ENCODE data around the gene MTHFD1L. TPM values are rescaled to one million over a fixed set of nuclear protein-coding genes. Genes with fewer than 3 reads are reported as not detected.

Gene MTHFD1L
- total RNA-seq, 1 donor from 2014 or later: 59.1 TPM

GRCh38 chr6:151128763-151129370 lies 263.4 kb downstream of the MTHFD1L start:
- H3K9me3 Mint-ChIP-seq: peaks cover 11% of the 10 kb centered on the region
- no peak overlapping the region for H3K27ac Mint-ChIP-seq
- DNase-seq (ENCODE audit: low spot score in 2 of 2, unreplicated experiment in 2 of 2): no peak
- peaks cover 18% of the 10 kb centered on the region for H3K4me1 Mint-ChIP-seq
- H3K36me3 Mint-ChIP-seq: peaks cover 2% of the 10 kb centered on the region
- TF ChIP-seq, protein P1, sequence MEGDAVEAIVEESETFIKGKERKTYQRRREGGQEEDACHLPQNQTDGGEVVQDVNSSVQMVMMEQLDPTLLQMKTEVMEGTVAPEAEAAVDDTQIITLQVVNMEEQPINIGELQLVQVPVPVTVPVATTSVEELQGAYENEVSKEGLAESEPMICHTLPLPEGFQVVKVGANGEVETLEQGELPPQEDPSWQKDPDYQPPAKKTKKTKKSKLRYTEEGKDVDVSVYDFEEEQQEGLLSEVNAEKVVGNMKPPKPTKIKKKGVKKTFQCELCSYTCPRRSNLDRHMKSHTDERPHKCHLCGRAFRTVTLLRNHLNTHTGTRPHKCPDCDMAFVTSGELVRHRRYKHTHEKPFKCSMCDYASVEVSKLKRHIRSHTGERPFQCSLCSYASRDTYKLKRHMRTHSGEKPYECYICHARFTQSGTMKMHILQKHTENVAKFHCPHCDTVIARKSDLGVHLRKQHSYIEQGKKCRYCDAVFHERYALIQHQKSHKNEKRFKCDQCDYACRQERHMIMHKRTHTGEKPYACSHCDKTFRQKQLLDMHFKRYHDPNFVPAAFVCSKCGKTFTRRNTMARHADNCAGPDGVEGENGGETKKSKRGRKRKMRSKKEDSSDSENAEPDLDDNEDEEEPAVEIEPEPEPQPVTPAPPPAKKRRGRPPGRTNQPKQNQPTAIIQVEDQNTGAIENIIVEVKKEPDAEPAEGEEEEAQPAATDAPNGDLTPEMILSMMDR (IDR thresholded peaks at IDR 0.05; ENCODE audit: unreplicated experiment): no peak
- H3K4me3 Mint-ChIP-seq: no peak overlapping the region
- H3K27me3 Mint-ChIP-seq (ENCODE audit: low read depth): no peaks in the 10 kb centered on the region

DNA sequence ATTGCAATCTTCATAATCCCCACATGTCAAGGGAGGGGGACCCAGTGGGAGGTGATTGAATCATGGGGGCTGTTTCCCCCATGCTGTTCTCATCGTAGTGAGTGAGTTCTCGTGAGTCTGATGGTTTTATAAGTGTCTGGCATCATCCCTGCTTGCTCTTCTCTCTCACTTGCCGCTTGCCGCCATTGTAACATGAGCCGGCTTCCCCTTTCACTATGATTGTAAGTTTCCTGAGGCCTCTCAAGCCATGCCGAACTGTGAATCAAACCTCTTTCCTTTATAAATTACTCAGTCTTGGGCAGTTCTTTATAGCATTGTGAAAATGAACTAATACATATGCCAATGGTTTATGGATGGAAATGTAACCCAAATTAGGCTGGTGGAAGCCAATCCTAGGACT lies 264.8 kb downstream of the MTHFD1L start:
- peaks cover 15% of the 10 kb centered on the region for H3K9me3 Mint-ChIP-seq
- H3K27ac Mint-ChIP-seq: no peak overlapping the region
- H3K27me3 Mint-ChIP-seq (ENCODE audit: low read depth): no peaks in the 10 kb centered on the region
- H3K4me3 Mint-ChIP-seq: no peak overlapping the region
- H3K4me1 Mint-ChIP-seq: peaks cover 12% of the 10 kb centered on the region
- DNase-seq (ENCODE audit: low spot score in 2 of 2, unreplicated experiment in 2 of 2): no peak
- TF ChIP-seq, protein P1 (IDR thresholded peaks at IDR 0.05; ENCODE audit: unreplicated experiment): no peak
- H3K36me3 Mint-ChIP-seq: peaks cover 6% of the 10 kb centered on the region

DNA sequence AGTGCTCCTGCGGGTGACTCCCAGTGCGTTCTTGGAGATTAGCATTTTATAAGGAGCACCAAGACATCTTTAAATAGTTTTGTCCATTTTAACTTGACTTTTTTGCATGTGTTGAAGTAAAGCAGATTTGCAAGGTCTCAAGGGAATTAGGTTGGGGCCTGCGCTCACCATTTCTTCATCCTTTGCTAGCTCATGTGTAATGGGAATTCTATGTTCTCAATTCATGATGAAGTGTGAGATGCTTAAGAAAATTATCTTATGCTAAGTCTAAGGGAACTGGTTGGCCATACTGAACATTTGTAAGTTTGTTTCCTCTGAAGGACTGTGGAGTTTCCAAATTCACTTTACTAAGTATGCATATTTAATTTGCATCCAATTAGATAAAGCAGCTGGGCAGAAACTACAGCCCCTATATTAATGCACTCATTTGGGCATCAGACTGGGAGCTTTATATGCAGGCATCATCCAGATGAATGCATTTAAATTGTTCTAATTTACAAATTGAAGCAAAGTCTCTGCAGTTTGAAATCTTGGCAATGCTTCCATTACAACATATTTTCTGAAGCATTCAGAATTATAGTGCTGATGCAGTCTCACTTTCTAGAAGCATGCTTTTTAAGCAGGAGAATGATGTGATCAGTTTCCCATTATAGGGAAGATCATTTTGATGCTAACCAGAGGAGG lies 266.0 kb downstream of the MTHFD1L start:
- Mint-ChIP-seq H3K27ac (no peak overlapping the region), H3K36me3 (peaks cover 6% of the 10 kb centered on the region), H3K27me3 (ENCODE audit: low read depth) (no peaks in the 10 kb centered on the region), H3K4me3 (no peak overlapping the region), H3K9me3 (peaks cover 15% of the 10 kb centered on the region), H3K4me1 (peaks cover 6% of the 10 kb centered on the region)
- TF ChIP-seq, protein P1 (IDR thresholded peaks at IDR 0.05; ENCODE audit: unreplicated experiment): no peak
- DNase-seq (ENCODE audit: low spot score in 2 of 2, unreplicated experiment in 2 of 2): no peak

GRCh38 chr6:151136141-151136755 lies 270.7 kb downstream of the MTHFD1L start:
- Mint-ChIP-seq H3K27ac (peak overlapping the region; percentile 85), H3K36me3 (peaks cover 4% of the 10 kb centered on the region), H3K27me3 (ENCODE audit: low read depth) (no peaks in the 10 kb centered on the region), H3K9me3 (peaks cover 8% of the 10 kb centered on the region), H3K4me3 (peak overlapping the region; percentile 25), H3K4me1 (peaks cover 25% of the 10 kb centered on the region)
- DNase-seq (ENCODE audit: low spot score in 2 of 2, unreplicated experiment in 2 of 2): no peak
- TF ChIP-seq, protein P1 (IDR thresholded peaks at IDR 0.05; ENCODE audit: unreplicated experiment): no peak

DNA sequence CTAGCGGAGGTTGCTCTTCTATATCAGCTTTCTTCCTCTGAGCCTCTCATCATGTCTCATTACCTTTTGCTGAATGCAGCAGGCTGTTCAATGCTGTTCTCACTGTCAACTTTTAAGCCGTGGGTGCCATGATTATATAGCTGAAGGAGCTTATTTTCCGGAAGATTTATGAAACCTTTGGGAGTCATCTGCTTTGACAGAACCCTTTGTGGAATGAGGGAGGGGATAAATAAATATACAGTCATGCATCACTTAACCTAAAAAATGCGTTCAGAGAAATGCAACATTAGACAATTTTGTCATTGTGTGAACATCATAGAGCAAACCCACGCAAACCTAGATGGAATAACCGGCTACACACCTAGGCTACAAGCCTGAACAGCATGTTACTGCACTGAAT lies 272.0 kb downstream of the MTHFD1L start:
- Mint-ChIP-seq H3K4me1 (peaks cover 31% of the 10 kb centered on the region), H3K36me3 (peaks cover 4% of the 10 kb centered on the region), H3K27ac (peak overlapping the region; percentile 25), H3K4me3 (no peak overlapping the region), H3K9me3 (peaks cover 5% of the 10 kb centered on the region), H3K27me3 (ENCODE audit: low read depth) (no peaks in the 10 kb centered on the region)
- TF ChIP-seq, protein P1 (IDR thresholded peaks at IDR 0.05; ENCODE audit: unreplicated experiment): no peak
- no peak for DNase-seq (ENCODE audit: low spot score in 2 of 2, unreplicated experiment in 2 of 2)

Measured in mesothelial cell of epicardium (in vitro differentiated cells).